Mesodermal cell (in vitro differentiated cells): ENCODE results near the gene VWA3B.

ENCODE experiments used
- H3K27ac ChIP-seq: 2 replicates; pipeline ENCODE4 v1.7.0; 2013; ENCODE audit warnings: mild to moderate bottlenecking, low read depth, low read length, moderate library complexity; ENCODE audit not compliant: severe bottlenecking
- H3K36me3 ChIP-seq: 2 replicates; pipeline ENCODE4 v1.7.1; 2013; ENCODE audit warnings: mild to moderate bottlenecking, low read length, moderate library complexity; ENCODE audit not compliant: control insufficient read depth, insufficient read depth
- H3K4me1 ChIP-seq: one replicate; pipeline ENCODE4 v1.7.1; 2013; ENCODE audit warnings: mild to moderate bottlenecking, low read length; ENCODE audit not compliant: insufficient read depth, control insufficient read depth, poor library complexity, severe bottlenecking
- H3K4me3 ChIP-seq: 2 replicates; pipeline ENCODE4 v1.7.0; 2013; ENCODE audit warnings: low read length, control low read depth, mild to moderate bottlenecking; ENCODE audit not compliant: insufficient read depth, poor library complexity, severe bottlenecking; ENCODE audit errors: extremely low read depth
- H3K9me3 ChIP-seq: 2 replicates; pipeline ENCODE4 v1.7.1; 2013; ENCODE audit warnings: mild to moderate bottlenecking, low read length, moderate library complexity; ENCODE audit not compliant: control insufficient read depth
- WGBS, 2 experiments: methylation state at CpG; one replicate each; pipeline ENCODE4 v1.1.5; 2013; ENCODE audit warnings: missing lambda C conversion rate in 2 of 2; ENCODE audit not compliant: insufficient coverage in 2 of 2; 5-methylcytosine and 5-hydroxymethylcytosine counted together

Gene VWA3B

DNA sequence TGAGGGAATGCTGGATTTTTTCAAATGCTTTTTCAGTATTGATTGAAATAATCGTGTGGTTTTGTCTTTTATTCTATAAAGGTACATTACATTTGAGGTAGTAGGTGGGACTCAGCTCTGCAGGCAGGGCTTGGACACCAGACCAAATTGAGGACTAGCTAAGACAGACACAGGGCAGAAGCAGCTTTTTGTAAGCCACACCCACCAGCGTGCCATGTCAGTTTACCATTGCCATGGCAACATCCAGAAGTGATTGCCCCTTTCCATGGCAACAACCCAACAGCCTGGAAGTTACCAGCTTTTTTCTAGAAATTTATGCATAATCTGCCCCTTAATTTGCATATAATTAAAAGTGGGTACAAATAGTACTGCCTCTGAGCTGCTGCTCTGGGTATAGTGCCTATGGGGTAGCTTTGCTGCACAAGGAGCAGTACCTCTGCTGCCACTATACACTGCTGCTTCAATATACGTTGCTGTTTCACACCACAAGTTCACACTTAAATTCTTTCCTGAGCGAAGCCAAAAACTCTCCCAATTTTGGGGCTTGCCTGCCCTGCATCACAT is 23.6 kb upstream of the VWA3B start:
- 70 to 81% methylated on average over 2 of the region's 4 CpGs for WGBS, 2 experiments
- Histone ChIP-seq H3K27ac (no peak overlapping the region), H3K9me3 (no peaks in the 10 kb centered on the region), H3K4me3 (no peak overlapping the region), H3K4me1 (no peaks in the 10 kb centered on the region), H3K36me3 (no peaks in the 10 kb centered on the region)

DNA sequence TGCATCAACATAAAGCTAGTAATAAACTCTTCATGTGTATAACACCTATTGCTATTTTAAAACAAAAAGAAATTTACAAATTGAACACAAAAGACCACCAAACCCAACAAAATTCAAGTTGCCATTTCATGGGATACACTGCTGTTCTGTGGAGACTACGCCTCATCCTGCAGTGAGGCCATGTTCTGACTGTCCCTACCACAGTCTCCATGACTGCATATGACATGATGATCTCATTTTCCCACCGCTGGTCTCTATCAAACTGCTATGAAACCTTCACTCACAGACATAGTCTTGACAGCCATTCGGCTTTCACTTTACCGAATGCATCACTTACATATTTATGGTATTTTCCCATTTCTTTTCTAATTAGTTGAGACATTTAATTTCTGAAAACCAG is 21.2 kb upstream of the VWA3B start:
- WGBS, 2 experiments, result 88 to 95% methylated on average over 4 of the region's 4 CpGs
- Histone ChIP-seq H3K27ac (no peak overlapping the region), H3K36me3 (no peaks in the 10 kb centered on the region), H3K9me3 (no peaks in the 10 kb centered on the region), H3K4me3 (no peak overlapping the region), H3K4me1 (no peaks in the 10 kb centered on the region)

DNA sequence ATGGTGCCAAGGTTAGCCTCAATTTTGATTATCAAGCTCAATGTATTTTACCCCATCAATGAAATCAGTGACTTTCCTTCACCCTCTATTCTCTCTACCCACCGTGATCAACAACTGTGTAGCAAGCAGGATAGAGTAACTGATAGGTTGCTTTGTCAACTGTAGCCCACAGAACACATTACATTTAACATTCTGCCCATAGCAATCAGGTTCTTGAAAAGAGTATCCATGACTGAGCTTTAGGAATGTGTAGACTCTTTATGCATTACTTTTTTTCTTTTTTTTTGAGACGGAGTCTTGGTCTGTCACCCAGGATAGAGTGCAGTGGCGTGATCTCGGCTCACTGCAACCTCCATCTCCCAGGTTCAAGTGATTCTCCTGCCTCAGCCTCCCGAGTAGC is 19.8 kb upstream of the VWA3B start:
- 93% methylated on average over 3 of the region's 5 CpGs; no CpG with 5 or more reads in 1 of the 2 experiments for WGBS, 2 experiments
- Histone ChIP-seq H3K4me1 (no peaks in the 10 kb centered on the region), H3K36me3 (no peaks in the 10 kb centered on the region), H3K4me3 (no peak overlapping the region), H3K9me3 (no peaks in the 10 kb centered on the region), H3K27ac (no peak overlapping the region)

- Histone ChIP-seq H3K4me3 (no peak overlapping the region), H3K36me3 (no peaks in the 10 kb centered on the region), H3K9me3 (no peaks in the 10 kb centered on the region), H3K4me1 (no peaks in the 10 kb centered on the region), H3K27ac (no peak overlapping the region)
- 74 to 76% methylated on average over 11 of the region's 11 CpGs for WGBS, 2 experiments
Observed at GRCh38 chr2:98070081-98070480, 16.9 kb upstream of the VWA3B start.

DNA sequence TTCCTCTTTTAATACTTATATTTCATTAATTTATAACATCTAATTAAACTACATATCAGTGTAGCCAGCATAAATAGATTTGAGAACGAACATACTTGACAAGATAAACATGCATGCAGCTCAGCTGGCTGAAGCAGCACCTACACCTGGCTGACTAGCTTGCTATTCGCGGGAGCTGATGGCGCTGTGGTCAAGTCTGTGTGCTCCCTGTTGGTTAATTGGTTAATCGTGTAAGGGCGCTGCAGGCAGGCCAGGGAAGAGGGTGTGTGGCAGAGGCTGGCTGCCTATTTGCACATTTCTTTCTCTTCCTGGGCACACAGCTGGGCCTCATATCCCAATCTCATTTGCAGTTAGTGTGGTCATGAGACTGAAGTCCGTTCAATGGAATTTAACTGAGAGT is 14.5 kb upstream of the VWA3B start:
- no peaks in the 10 kb centered on the region for H3K9me3 ChIP-seq
- H3K4me1 ChIP-seq, result no peaks in the 10 kb centered on the region
- H3K27ac ChIP-seq, result no peak overlapping the region
- no peak overlapping the region for H3K4me3 ChIP-seq
- 91 to 97% methylated on average over 4 to 5 of the region's 7 CpGs for WGBS, 2 experiments
- H3K36me3 ChIP-seq, result no peaks in the 10 kb centered on the region

- Histone ChIP-seq H3K4me1 (no peaks in the 10 kb centered on the region), H3K4me3 (no peak overlapping the region), H3K27ac (no peak overlapping the region), H3K36me3 (no peaks in the 10 kb centered on the region), H3K9me3 (no peaks in the 10 kb centered on the region)
- WGBS, 2 experiments, result 92 to 94% methylated on average over 2 of the region's 2 CpGs
Observed at GRCh38 chr2:98078701-98079100, 8.3 kb upstream of the VWA3B start.

GRCh38 chr2:98084151-98084868 is 2.7 kb upstream of the VWA3B start:
- H3K27ac ChIP-seq, result no peak overlapping the region
- 70 to 75% methylated on average over 3 to 4 of the region's 5 CpGs for WGBS, 2 experiments
- no peak overlapping the region for H3K4me3 ChIP-seq
- H3K9me3 ChIP-seq, result no peaks in the 10 kb centered on the region
- H3K36me3 ChIP-seq, result no peaks in the 10 kb centered on the region
- H3K4me1 ChIP-seq, result no peaks in the 10 kb centered on the region

- no peak overlapping the region for H3K27ac ChIP-seq
- WGBS, 2 experiments, result 88 to 93% methylated on average over 3 of the region's 3 CpGs
- H3K9me3 ChIP-seq, result no peaks in the 10 kb centered on the region
Observed at GRCh38 chr2:98084869-98085238, 2.1 kb upstream of the VWA3B start.

DNA sequence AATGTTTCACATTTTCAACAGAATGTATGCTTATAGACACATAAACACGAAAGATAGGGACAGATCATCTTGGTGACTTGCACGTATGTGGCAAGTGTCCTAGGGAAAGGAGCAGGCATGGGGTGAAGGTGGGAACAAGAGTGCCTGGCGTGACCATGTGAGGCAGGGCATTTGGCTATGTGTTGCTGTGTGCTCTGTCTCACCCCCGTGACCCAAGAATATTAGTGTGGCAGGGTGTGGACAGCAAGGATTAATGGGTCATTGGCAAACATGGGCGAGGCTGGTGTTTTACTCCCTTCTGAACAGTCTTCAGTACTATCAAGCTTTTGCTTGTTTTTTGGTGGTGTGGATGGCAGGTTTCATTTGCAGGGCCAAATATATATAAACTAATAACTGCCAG is 1.3 kb upstream of the VWA3B start:
- 80 to 94% methylated on average over 3 of the region's 5 CpGs for WGBS, 2 experiments

More at GRCh38 chr2:98084869-98085238, 2.1 kb upstream of the VWA3B start:
- Histone ChIP-seq H3K4me1 (no peaks in the 10 kb centered on the region), H3K4me3 (no peak overlapping the region), H3K36me3 (no peaks in the 10 kb centered on the region)

GRCh38 chr2:98087447-98088020 is 567 bp downstream of the VWA3B start:
- Histone ChIP-seq H3K4me3 (peak overlapping the region; percentile 50), H3K27ac (no peak overlapping the region), H3K36me3 (no peaks in the 10 kb centered on the region), H3K4me1 (no peaks in the 10 kb centered on the region), H3K9me3 (no peaks in the 10 kb centered on the region)
- 61 to 66% methylated on average over 7 to 11 of the region's 13 CpGs for WGBS, 2 experiments

More for the DNA sequence above, 1.3 kb upstream of the VWA3B start:
- H3K36me3 ChIP-seq, result no peaks in the 10 kb centered on the region
- H3K9me3 ChIP-seq, result no peaks in the 10 kb centered on the region
- no peak overlapping the region for H3K27ac ChIP-seq
- no peaks in the 10 kb centered on the region for H3K4me1 ChIP-seq
- no peak overlapping the region for H3K4me3 ChIP-seq

- WGBS, 2 experiments, result 72 to 86% methylated on average over 3 of the region's 5 CpGs
- H3K4me3 ChIP-seq, result no peak overlapping the region
- no peaks in the 10 kb centered on the region for H3K9me3 ChIP-seq
- no peaks in the 10 kb centered on the region for H3K4me1 ChIP-seq
- no peaks in the 10 kb centered on the region for H3K36me3 ChIP-seq
- no peak overlapping the region for H3K27ac ChIP-seq
Observed at GRCh38 chr2:98088261-98088660, 1.3 kb downstream of the VWA3B start.
